ENCODE data around the gene RDX.

RDX gene

DNA sequence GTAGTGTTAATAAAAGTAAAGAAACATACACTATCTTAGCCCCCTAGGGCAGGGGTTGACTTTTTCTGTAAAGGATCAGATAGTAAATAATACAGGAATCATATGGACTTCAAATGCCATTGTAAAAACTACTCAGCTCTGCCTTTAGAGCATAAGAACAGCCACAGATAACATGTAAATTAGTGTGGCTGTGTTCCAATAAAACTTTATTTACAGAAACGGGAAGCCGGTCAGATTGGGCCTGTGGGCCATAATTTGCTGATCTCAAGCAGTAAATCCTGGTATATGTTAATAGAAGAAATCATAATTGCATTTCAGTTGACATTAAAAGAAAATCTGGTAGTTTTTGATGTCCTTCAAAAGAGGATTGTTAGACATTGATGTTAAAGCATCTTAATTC, 126.7 kb downstream of the RDX start:
- no peak for DNase-seq

DNA sequence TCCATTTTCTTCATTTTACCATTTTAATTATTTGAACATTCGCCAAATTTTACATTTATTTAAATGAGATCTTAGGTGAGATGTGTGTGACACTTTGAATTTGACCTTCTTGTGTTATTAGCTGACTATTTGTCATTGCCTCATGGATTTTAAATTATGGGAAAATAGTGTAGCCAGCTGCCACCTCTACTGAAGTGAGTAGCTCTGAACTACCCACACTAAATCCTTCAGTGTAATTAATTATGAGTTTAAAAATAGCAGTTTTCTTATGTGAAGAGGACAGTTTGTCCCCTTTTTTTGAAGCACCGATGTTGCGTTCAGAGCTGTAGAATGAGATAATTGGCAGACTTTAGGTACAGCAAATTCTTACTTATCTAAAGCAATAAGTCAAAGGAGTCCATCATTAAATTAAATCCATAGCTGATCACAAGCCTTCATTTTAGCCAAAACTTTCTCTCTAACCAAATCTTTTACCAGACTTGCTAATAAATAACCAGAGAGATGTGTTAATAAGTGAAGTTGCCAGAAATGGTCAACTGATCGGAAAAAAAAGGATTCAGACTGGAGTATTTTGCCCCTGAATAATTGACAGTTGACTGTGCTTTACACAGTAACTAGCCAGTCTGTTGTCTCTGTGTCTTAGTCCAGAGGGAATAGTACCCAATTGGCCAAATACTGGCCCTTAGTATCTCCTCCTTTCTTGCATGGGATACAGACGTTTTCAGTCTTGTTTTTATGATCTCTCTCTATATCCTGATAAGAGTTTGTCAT, 128.2 kb downstream of the RDX start:
- DNase-seq = no peak

DNA sequence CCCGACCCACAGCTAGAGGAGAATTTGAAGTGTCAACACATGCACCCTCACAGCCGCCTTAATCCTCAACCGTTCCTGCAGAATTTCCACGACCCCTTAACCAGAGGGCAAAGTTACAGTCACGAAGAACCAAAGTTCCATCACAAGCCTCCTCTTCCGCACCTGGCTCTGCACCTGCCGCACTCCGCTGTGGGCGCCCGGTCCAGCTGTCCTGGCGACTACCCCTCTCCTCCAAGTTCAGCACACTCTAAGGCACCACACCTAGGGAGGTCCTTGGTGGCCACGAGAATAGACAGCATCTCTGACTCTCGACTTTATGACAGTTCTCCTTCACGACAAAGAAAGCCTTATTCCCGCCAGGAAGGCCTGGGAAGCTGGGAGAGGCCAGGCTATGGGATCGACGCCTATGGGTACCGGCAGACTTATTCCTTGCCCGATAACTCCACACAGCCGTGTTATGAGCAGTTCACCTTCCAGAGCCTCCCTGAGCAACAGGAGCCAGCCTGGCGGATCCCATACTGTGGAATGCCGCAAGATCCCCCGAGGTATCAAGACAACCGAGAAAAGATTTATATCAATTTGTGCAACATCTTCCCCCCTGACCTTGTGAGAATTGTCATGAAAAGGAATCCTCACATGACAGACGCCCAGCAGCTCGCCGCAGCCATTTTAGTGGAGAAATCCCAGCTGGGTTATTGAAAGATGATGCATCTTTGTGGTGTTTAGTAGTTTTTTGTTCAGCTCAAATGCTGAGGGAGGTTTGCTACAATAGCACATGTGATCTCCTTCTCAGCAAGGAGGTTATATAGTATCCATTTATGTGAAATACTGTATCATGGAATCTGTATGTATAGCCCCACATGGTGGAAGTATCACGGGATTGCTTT, 131.1 kb downstream of the RDX start:
- DNase-seq = no peak

DNA sequence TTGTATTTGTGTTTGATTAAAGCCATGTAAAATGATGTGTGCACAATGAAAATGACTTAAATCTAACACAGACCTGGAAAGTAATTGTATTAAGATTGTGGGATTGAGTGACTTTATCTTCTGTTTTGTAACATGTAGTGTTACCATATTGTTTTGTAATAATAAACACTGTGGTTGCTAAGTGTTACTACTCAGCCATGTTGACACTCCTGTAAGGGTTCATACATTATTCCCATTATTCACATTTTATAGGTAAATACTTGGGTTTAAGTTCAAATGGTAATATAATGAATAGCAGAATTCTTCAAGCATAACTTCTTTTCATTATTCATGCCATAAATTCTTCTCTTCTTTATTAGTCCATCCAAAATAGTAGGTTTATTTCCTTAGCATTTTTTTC, 134.2 kb downstream of the RDX start:
- no peak for DNase-seq

DNA sequence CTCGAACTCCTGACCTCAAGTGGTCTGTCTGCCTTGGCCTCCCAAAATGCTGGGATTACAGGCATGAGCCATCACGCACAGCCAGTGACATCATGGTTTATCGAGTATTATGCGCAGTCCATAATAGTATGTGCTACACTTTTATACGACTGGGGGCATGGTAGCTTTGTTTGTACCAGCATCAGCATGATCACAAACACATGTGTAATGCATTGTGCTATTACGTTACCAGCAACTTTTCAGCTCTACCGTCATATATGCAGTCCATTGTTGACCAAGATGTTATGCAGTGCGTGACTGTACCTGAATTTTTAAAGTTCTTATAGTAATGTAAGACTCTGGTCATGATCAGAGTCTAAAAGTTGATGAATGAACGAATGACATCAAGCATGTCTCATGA, 135.4 kb downstream of the RDX start:
- DNase-seq = no peak

DNA sequence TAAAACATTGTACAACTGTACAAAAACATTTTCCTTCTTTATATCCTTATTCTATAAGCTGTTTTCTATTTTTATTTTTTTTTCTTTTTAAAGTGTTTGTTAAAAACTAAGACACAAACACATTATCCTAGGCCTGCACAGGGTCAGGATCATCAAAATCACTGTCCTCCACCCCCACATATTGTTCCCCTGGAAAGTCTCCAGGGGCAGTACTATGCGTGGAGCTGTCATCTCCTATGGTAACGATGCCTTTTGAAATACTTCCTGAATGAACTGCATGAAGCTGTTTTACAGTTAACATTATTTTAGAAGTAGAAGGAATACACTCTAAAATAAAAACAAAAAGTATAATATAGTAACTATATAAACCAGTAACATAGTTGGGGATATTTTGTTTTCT, 136.0 kb downstream of the RDX start:
- DNase-seq = no peak

DNA sequence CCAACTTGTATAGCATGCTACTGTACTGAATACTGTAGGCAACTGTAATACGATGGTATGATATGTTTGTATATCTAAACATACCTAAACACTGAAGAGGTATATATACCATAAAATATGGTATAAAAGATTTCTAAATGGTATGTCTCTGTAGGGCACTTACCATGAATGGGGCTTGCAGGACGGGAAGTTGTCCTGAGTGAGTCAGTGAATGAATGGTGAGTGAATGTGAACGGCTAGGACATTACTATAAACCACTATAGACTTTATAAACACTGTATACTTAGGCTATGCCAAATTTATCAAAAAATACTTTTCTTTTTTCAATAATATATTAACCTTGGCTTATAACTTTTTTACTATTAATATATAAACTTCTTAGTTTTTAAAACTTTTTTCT, 136.4 kb downstream of the RDX start:
- no peak for DNase-seq

DNA sequence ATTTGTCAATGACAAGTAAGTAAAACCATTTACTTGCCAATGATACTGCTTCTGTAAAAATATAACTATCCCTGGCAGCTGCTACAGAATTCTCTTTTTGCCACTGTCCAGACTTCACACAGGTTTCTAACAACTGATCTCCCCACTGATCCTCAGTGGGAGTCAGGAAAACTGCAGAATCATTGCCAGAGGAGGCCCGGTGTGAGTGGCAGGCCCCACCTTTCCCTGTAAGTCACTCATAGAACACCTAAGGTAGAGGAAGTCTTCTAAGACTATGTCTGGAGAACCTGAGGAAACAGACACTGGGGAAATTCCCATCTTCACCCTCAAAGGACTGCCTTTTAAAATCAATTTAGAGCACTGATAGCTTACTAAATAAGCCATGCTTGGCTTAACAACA, 136.9 kb downstream of the RDX start:
- DNase-seq = no peak

DNA sequence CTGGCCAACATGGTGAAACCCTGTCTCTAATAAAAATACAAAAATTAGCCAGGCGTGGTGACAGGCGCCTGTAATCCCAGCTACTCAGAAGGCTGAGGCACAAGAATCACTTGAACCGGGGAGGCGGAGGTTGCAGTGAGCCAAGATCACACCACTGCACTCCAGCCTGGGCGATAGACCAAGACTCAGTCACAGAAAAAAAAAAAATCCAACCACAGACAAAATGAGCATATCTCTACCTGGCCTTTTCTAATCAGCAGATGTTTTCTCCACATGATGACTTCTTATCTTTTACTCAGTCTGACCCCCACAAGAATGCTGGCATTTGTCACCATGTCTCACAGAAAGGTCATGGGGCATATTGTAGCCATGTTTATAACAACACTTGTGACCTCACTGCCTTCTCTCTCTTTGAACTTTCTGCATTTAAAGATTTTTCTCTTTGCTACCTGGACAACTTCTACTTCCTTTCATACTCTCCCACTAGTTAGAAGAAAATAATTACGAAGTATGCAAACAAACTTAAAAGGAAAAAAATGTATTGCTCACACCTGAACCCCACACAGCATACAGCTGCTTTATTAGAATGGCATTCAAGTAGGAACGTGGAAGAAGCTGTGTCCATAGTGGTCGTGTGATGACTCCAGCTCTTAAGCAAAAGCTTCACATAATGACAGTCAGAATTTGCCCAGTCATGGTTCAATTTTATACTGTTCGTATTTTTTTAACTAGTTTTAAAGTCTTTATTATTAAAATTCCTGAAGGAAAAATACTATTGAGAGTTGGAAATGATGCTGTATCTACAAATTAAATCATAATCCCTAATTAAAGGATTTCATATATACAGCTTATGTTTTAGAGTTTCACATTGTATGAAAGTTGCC, 137.9 kb downstream of the RDX start:
- DNase-seq = no peak

DNA sequence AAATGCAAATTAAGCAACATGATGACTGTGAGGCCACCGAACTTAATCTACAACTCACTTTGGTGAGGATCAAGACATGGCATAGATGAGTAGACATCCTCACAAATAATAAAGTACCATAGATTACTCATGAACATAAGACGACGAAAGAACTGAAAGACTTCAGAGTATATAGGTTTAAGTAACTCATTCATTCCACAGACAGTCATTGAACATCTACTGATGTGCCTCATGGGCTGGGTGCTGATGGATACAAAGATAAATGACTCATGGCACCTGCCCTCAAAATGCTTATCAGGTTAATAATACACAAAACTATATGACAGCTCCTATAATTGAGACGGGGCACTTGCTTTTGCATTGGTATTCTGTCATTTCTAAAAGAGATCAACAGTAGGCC, 139.9 kb downstream of the RDX start:
- DNase-seq = no peak

DNA sequence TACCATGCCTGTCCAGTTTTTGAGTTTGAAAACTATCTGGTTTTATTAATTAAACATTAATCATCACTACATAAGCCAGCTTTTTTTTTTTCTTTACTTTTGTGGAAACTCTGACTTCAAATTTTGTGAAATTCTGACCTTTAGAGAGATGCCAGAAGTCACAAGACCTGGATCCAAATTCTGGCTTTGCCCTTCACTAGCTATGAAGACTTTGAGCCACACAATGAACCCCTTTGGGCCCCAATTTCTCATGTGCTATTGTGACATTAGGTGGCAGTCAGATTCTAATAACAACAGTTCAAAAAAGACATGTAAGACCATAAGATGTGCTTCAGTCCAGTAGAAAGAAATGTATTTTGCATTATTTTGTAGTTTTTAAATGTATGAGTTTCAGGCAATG, 142.9 kb downstream of the RDX start:
- DNase-seq = no peak

DNA sequence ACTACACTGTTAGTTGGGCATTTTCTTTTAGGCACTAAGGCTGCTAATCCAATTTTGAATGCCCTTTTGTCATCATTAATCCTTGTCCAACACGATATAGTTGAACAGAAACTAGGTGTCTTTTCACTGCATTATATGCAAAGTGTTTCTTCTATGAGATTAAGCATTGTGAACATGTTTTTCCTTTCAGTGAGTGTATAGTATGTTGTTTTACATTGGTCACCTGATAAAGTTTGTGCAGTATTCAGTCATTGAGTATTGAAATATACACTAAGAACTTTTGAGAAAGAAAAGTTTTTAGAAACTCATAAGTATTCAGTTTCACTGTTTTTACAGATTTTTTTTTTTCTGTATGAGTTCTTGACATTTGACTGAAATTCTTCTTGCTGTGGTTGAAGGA, 144.2 kb downstream of the RDX start:
- DNase-seq = no peak

DNA sequence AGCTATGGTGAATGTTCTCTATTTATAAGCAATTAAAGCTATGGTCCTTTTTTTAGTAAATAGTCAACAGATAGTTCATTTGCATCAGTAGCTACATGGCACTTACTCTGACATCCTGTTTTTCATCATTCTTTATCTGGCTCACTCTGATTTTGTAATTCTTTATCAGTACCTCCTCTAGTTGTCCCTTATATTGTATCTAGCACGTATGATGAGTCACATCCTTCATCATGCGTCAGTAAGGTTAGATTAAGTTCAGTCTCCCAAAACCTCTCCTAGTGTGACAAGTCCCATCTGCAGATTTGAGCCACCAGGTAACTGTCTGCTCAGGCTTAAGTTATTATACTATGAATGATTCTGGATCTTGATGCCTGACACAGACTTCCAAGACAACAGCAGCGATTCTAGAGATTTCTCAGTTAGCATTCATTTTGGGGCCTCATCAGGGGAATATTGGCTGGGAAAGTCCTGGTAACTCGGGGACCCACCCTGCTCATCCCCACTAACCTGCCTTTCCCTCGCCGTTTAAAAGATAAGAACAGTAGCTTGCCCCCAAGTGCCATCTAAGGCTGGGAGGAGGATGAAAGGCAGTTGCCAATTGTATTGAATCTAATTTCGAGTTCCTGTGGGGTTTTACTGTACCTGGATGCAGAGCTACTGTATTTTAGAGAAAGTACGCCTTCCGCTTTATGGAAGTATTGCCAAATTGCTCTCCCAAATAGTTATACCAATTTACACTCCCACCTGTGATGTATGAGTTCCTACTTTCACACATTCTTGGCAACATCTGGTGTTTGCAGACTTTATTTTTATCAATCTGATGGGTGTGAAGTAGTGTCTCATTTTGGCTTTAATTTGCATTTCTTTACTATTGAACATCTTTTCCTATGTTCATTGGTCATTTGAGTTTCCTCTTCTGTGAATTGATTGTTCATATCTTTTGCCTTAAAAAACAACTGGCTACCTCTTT, 147.4 kb downstream of the RDX start:
- no peak for DNase-seq

DNA sequence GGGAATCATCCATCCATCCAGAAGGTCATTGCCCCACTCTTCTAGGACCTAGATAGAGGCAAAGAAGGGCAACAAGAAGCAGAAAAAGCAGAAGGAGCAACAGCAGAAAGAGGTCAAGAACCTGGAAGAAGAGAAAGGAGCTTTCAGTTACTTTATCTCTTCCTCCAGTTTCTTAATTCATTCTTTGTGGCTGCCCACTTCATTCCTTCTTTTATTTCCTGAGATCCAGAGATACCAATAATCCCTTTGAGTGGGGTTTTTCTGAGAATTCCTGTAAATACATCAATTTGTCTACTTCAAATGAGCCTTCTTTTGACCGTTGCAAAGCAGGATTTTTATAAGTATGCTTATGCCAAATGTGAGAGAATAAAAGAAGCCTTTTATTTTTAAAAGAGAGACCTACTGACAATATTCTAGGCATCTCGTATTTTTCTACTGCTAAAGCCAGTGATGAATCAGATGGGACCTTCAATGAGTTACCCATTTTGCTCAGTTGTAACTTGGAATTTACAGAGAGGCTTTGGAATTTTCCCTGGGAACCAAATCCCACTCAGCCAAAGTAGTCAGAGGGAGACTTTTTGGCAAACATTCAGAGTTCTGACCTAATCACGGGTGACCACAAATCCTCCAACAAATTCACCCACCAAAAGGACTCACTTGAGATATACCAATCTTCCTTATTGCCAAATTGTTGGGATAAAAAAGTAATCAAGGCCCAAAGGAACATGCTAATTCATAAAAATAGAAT, 148.3 kb downstream of the RDX start:
- DNase-seq = no peak

DNA sequence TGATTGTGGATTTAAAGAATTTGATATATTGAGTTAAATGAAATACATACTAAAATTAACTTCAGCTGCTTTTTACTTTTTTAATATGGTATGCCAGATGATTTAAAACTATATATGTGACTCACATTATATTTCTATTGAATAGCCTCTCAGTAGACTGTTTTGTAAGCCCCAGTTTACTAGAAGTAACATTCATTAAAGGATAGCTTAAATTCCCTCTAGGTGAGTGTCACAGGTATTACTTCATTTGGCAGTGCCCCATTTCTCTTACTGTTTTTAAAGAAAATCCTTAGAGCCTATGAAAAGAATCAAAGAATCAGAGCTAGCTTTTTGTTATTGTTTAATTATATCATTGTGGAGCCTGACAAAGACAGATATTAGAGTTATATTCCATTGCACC, 154.6 kb downstream of the RDX start:
- no peak for DNase-seq

DNA sequence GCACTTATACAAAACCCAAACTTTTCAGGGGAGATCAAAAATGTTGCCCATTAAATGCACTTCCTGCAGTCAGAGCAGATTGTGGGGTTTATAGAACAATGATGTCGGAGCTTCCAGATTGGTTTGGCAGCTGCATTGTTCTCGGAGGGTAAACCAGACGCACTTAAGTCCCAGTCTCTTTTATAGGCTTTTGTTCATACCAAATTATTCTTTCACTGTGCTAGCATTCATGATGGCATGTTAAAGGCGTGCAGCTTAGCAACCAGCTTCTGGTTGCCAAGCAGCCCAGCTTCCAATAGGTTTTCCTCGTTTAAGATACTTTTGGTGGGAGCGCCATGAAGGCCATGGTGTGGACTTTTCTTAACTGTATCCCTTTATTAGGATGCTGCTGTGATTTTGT, 162.3 kb downstream of the RDX start:
- DNase-seq = no peak

DNA sequence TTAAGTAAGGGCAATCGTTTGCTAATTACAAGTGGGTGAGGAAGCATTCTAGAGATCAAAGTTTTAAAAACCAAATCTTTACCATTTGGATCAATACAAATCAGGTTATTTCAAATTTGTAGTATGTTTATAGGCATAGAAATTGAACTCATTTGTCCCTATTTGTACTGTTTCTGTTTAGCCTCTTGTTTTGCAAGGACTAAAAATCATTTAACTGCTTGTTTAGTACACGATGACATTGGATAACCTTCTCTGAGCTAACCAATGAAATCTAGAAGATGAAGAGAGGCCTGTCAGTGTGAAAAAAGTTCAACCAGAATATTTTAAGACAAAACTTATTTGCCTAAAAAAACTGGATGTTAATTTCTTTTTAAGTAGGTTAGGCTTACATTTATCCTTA, 163.3 kb downstream of the RDX start:
- no peak for DNase-seq

DNA sequence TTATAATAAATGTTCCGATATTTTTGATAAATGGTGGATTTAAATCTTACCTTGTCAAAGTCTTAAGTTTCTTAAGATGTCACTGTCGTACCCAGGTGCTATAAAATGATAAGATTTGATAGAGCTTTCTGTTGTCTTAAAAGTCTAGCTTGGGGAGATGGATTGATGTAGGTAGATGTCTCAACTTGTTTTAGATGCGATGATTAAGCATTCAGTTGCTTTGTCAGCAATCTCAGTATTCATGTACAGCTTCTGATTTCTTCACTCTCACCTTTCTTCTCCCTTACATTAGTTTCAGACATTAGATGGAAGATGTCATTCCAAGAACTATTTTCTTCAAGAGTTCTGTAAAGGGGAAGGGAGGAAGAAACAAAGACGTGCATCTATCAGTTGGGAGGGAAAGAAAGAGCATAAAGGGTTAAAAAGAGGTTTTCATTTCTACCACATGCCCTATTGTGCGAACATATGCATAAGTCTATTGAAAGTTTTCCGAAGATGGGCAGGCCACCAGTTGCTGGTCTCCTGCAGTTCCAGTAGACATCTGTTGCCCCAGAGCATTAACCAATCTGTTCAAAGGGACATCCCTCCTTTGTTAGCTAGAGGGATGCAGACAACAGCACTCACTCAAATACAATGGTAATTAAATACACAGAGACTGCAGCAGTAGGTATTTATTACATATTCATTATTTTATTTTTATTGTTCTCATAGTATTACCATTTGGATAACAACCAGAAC, 164.9 kb downstream of the RDX start:
- no peak for DNase-seq

DNA sequence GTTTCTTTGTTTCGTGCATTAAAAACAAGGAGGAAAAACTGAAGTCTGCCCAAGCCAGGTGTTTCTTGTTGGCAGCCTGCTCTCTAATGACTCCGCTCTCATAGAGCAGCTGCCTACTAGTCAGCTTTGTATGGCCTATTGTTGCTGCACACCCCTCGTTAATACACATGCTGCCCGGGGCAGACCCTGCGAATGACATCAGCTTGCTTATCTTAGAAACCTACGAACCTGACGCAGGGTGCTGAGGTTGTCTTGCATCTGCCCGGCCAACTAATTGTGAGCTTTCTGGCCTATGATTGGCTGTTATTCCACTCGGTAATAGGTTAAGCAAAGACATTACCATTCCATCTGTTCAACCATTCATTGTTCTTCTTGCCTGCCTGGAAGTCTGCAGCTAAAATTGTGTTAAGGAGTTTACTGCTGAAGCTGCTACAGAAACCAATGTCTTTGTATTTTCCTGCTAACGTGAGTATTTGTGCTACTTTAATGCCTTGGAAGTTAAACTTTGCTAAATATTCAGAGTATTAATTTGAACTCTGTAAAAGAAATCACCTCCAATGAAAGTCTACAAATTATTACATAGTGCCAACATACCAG, 165.7 kb downstream of the RDX start:
- DNase-seq = no peak

DNA sequence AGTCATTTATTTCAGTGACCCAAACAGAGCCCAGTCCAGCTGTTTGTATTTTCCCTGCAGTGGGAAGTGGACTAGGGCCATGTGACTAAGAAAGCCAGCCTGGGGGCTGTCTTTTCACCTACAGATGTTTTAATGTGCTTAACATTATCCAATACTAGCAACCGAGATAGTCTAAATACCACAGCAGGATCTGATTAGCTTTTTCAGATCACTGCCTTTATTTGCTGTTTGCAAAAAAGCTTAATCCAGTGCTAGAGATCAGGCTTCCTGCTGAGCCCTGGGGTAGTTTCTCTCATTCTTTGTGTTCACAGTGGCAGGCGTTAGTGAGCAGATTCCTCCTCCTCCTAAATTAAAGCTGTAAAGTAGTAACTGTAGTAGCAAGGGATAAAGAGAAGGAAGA, 168.3 kb downstream of the RDX start:
- DNase-seq = no peak

All from stimulated activated CD4-positive, alpha-beta T cell treated with anti-CD3 and anti-CD28 coated beads, Interleukin-4, amount 100 ng/mL, for 24 hours (primary cell).